Spleen (tissue), 7 donors: ENCODE data around the gene NR1D2.

Experiments
- CTCF ChIP-seq, 11 experiments: fragments of 200-600 bp in 7 of 11; fragments of 450-650 bp in 4 of 11; sonication (generic) in 4 of 11; IDR thresholded peaks in 8 of 11; conservative IDR thresholded peaks in 3 of 11; 1 replicate in 7 of 11; 2 replicates in 4 of 11; pipeline versions ENCODE4 v1.4.0 to v1.8.0; 2016 to 2021; ENCODE audit warnings: antibody characterized with exemption in 11 of 11, inconsistent platforms in 4 of 11, mild to moderate bottlenecking in 1 of 11
- POLR2A ChIP-seq, 3 donors: fragments of 450-650 bp; IDR thresholded peaks; one replicate each; pipeline ENCODE4 v1.5.1; 2017; ENCODE audit warnings: antibody characterized with exemption in 3 of 3, mild to moderate bottlenecking in 1 of 3
- POLR2AphosphoS5 ChIP-seq, 3 donors: sonication (generic); formaldehyde crosslinking; IDR thresholded peaks; one replicate each; pipeline ENCODE4 v1.5.1; 2017; ENCODE audit warnings: antibody characterized with exemption in 3 of 3
- donor health status: DM: no; HTN: no; CAD: no; lungs with moderate emphysema.
- donor health status: DM: no; HTN: no; CAD: no.
- donor health status: DM: no; HTN: no; CAD: no.

GRCh38 chr3:24018784-24019570 lies 73.9 kb downstream of the NR1D2 start:
- TF ChIP-seq CTCF (IDR thresholded peaks at IDR 0.05 in 8 of 11, conservative IDR thresholded peaks at IDR 0.05 in 3 of 11): no peak
- TF ChIP-seq POLR2AphosphoS5 (IDR thresholded peaks at IDR 0.05): no peak
- TF ChIP-seq POLR2A (IDR thresholded peaks at IDR 0.05): no peak
